Activated naive CD4-positive, alpha-beta T cell treated with anti-CD3 and anti-CD28 coated beads, Interleukin-2, amount 50 U/mL, for 24 hours (primary cell): Measurements from ENCODE around the gene PTX4.

Source experiments
- H3K27ac Mint-ChIP-seq: one replicate; pipeline ENCODE4 v1.8.0; 2021; ENCODE audit warnings: mild to moderate bottlenecking, mixed read lengths
- H3K27me3 Mint-ChIP-seq: one replicate; pipeline ENCODE4 v1.8.0; 2021; ENCODE audit warnings: mixed read lengths
- H3K36me3 Mint-ChIP-seq: one replicate; pipeline ENCODE4 v1.8.0; 2021; ENCODE audit warnings: mixed read lengths
- H3K4me1 Mint-ChIP-seq: one replicate; pipeline ENCODE4 v1.8.0; 2021; ENCODE audit warnings: mixed read lengths
- H3K4me3 Mint-ChIP-seq: one replicate; pipeline ENCODE4 v1.8.0; 2021; ENCODE audit warnings: mild to moderate bottlenecking, mixed read lengths
- H3K9me3 Mint-ChIP-seq: one replicate; pipeline ENCODE4 v1.8.0; 2021; ENCODE audit warnings: mixed read lengths

PTX4 gene

GRCh38 chr16:1465567-1465915, 23.2 kb downstream of the PTX4 start:
- Mint-ChIP-seq H3K36me3 (peaks cover 3% of the 10 kb centered on the region), H3K4me1 (peaks cover 14% of the 10 kb centered on the region), H3K27me3 (no peaks in the 10 kb centered on the region), H3K4me3 (no peak overlapping the region), H3K9me3 (no peaks in the 10 kb centered on the region), H3K27ac (no peak overlapping the region)

DNA sequence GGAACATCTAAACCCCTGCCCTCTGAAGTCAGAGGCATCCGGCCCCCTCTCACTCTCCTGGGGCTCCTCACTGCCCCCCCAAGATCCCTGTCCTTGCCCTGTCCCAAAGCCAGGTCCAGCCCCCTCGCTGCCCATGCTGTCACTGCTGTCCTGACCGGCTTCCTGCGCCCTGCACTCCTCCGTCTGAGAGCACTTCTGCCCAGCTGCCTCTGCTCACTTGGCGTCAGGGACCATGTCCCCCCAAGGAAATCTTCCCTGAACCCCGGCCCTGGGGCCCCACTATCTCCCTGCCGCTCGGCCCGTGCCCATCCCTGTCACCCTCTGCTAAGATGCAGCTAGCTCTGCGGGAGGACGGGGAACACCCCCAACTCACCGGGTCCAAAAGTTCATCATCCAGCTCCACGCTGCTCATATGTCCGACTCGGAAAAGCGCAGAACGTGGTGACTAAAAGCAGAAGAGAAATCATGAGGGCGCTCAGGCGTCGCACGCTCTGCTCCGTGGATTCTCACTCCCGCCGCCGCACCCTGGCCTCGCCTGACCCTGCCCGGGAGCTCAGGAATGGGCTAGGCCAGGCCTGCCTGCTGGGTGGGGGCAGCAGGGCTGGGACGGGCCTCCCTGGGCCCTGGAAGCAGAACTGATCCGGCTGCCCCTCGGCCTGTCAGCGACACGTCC, 23.7 kb downstream of the PTX4 start:
- Mint-ChIP-seq H3K4me1 (peaks cover 10% of the 10 kb centered on the region), H3K27me3 (no peaks in the 10 kb centered on the region), H3K27ac (no peak overlapping the region)

DNA sequence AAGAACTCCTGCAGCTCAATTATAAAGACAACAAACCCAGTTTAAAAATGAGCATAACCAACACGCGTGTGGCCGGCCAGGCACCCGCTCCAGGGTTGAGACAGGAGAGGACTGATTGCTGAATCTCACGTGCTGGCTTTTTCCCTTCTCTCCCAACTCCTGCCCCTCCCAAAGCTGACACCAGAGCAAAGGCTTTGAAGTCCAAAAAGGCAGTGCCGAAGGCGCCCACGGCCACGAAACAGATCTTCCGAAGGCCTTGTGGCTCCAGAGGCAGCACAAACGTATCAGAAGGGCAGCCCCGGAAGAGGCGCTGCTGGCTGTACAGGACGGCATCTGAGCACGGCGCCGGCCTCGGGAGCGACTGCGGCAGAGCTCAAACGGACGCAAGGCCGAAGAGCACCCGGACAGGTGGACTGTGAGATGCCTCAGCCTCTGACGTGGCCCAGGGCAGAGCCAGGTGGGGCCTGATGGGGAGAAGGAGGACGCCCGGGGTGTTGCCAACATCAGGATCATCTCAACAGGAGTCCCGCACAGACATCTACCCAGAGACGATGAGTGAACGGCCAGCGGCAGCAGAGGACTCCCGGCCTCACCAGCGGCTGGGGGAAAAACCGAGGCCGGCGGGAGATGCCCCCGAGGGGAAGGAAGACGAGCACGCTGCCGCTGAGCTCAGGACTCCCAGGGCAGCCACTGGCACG, 24.4 kb downstream of the PTX4 start:
- Mint-ChIP-seq H3K9me3 (no peaks in the 10 kb centered on the region), H3K4me1 (peaks cover 4% of the 10 kb centered on the region), H3K36me3 (peaks cover 2% of the 10 kb centered on the region), H3K27me3 (no peaks in the 10 kb centered on the region), H3K27ac (no peak overlapping the region), H3K4me3 (no peak overlapping the region)

More for the DNA sequence above, 23.7 kb downstream of the PTX4 start:
- Mint-ChIP-seq H3K36me3 (peaks cover 3% of the 10 kb centered on the region), H3K4me3 (no peak overlapping the region), H3K9me3 (no peaks in the 10 kb centered on the region)

DNA sequence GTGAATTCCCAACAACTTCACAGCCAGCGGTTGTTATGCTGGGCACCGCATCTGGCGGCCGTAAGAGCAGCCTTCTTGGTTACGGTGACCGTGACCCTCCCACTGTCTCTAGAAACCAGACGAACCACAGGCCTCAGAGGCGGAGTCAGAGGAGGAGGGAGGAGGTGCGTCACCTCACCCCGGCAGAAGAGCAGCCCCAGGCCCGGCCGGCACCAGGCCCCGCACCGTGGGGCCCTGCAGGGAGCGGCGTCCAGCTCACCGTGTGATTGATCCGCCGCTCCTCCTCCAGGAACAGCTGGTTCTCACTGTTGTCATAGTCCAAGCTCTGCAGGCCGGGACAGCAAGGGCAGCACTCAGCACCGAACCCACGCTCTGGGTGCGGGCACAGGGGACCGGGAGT, 27.6 kb downstream of the PTX4 start:
- Mint-ChIP-seq H3K4me3 (no peak overlapping the region), H3K36me3 (peaks cover 2% of the 10 kb centered on the region), H3K4me1 (no peaks in the 10 kb centered on the region), H3K27me3 (no peaks in the 10 kb centered on the region), H3K27ac (no peak overlapping the region), H3K9me3 (no peaks in the 10 kb centered on the region)

DNA sequence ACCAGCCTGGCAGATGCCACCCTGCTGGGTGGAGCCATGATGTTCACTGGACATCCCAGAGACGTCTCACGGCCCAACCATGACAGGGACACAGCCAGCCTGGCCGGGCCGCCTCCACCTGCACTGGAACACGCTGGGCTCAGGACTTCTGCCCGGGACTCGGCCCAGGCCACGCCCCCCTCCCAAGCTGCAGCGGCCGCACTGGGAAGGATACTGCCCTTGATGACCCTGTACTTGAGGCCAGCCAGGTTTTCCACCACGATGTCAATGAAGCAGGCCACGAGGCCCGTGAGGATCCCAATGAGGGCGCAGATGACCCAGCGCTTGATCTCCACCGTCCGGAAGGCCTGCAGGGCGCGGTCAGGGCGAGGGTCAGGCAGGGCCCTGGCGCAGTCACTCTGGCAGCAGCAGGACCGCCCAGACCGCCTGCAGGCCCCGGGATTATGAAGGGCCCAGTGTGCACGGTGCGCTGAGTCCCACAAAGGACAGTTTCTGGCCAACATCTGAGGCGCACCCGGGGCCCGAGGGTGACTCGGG, 28.1 kb downstream of the PTX4 start:
- Mint-ChIP-seq H3K36me3 (peaks cover 2% of the 10 kb centered on the region), H3K27ac (no peak overlapping the region)

DNA sequence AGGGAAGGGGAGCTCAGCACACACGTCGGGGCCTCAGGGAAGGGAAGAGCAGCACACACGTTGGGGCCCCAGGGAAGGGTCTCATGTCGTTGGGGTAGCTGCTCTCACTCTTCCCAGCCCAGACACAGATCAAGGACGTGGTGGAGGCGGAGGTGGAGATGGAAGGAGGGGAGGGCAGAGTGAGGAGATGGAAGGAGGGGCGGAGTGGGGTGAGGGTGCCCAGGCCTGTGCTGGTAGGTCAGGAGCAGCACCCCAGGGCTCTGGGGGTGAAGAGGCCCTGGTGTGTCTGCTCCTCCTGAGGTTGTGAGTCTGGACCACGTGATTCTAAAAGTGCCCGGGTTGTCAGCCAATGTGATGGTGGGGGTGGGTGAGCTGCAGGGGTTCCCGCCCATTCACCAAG, 28.8 kb downstream of the PTX4 start:
- Mint-ChIP-seq H3K27me3 (no peaks in the 10 kb centered on the region), H3K4me3 (no peak overlapping the region), H3K36me3 (peaks cover 2% of the 10 kb centered on the region), H3K27ac (no peak overlapping the region), H3K9me3 (no peaks in the 10 kb centered on the region), H3K4me1 (no peaks in the 10 kb centered on the region)

More for the DNA sequence above, 28.1 kb downstream of the PTX4 start:
- no peaks in the 10 kb centered on the region for H3K9me3 Mint-ChIP-seq
- no peaks in the 10 kb centered on the region for H3K27me3 Mint-ChIP-seq
- H3K4me3 Mint-ChIP-seq, result no peak overlapping the region
- H3K4me1 Mint-ChIP-seq, result no peaks in the 10 kb centered on the region

GRCh38 chr16:1458977-1459341, 29.8 kb downstream of the PTX4 start:
- H3K9me3 Mint-ChIP-seq, result no peaks in the 10 kb centered on the region
- H3K27me3 Mint-ChIP-seq, result no peaks in the 10 kb centered on the region
- H3K4me1 Mint-ChIP-seq, result no peaks in the 10 kb centered on the region
- H3K4me3 Mint-ChIP-seq, result no peak overlapping the region
- no peak overlapping the region for H3K27ac Mint-ChIP-seq
- peaks cover 2% of the 10 kb centered on the region for H3K36me3 Mint-ChIP-seq

DNA sequence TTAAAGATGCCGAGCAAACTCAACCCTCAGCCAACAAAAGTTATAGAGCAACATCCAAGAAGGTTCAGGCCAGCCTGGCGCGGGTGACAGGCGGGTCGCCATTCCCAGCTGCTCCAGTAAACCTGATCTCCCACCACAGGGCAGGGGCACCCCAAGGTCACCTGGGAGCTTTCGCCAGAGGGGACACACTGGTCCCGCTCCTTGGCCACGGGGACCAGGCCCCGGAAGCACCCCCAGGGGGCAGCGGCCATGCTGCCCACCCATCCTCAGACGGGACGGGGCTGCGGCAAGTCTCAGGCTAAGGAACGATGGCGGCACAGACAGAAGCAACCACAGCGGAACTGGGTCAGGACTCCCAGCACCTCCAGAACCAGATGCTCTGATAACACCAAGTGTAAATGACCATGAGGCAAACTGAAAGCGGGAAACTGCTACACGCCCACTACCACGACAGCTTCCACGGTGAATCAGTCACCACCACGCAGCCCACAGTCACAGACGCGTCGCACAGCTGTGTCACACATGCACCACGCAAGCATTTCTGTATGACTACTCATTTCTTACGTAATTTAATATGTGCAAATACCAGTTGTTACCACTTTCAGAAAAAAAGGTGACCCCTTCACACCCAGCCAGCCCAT, 30.3 kb downstream of the PTX4 start:
- Mint-ChIP-seq H3K4me1 (no peaks in the 10 kb centered on the region), H3K27me3 (no peaks in the 10 kb centered on the region), H3K36me3 (peaks cover 2% of the 10 kb centered on the region), H3K4me3 (no peak overlapping the region), H3K9me3 (no peaks in the 10 kb centered on the region), H3K27ac (no peak overlapping the region)

DNA sequence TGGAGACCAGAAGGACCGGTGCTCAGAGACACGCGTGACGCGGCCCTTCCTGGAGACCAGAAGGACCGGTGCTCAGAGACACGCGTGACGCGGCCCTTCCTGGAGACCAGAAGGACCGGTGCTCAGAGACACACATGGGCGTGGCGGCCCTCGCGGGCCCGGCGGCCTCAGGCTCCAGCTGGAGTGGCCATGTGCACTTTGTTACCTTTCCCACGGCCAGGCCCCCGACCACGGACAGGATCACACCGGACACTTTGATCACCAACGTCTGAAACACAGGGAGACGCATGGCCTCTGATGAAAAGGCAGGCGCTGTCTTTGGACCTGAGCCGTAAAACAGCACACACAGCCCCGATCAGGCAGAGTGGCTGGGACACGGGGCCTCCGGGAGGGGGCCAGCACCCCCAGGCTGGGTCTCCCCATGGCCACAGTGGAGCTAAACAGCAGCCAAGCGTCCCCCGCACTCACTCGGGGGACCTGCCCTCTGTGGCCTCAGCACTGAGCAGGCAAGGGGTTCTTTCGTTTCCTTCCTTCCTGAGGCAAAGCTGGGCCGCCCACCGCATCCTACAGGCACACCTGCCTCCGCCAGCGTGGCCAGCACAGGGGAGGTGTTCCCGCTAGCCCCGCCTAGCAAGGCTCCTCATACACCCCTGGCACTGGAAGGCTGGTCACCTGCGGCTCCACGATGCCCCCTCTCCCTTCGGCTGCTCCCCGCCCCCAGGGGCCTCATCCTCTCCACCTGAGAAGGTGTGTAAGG, 31.1 kb downstream of the PTX4 start:
- H3K4me1 Mint-ChIP-seq, result no peaks in the 10 kb centered on the region
- H3K9me3 Mint-ChIP-seq, result no peaks in the 10 kb centered on the region
- peaks cover 2% of the 10 kb centered on the region for H3K36me3 Mint-ChIP-seq
- no peak overlapping the region for H3K4me3 Mint-ChIP-seq
- H3K27me3 Mint-ChIP-seq, result no peaks in the 10 kb centered on the region
- no peak overlapping the region for H3K27ac Mint-ChIP-seq

DNA sequence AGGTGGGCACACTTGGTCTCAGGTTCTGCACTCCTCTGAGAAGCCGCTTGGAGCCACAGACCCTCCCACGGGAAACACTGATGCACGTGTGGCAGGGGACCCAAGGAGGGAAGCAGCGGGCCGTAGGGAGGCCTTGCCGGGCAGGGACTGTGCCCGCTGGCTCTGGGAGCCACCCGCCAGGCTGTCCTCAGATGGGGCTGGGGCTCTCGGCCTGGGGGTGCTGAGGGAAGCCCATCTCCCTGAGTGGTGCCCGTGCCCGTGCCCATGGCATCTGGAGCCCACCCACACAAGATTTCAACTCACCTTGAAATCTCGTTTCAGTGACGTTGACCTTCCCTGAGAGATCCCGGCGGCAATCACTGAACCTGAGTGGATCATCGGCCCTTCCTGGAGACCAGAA, 31.8 kb downstream of the PTX4 start:
- Mint-ChIP-seq H3K9me3 (no peaks in the 10 kb centered on the region), H3K27me3 (no peaks in the 10 kb centered on the region), H3K36me3 (no peaks in the 10 kb centered on the region), H3K4me3 (no peak overlapping the region), H3K4me1 (no peaks in the 10 kb centered on the region), H3K27ac (no peak overlapping the region)

DNA sequence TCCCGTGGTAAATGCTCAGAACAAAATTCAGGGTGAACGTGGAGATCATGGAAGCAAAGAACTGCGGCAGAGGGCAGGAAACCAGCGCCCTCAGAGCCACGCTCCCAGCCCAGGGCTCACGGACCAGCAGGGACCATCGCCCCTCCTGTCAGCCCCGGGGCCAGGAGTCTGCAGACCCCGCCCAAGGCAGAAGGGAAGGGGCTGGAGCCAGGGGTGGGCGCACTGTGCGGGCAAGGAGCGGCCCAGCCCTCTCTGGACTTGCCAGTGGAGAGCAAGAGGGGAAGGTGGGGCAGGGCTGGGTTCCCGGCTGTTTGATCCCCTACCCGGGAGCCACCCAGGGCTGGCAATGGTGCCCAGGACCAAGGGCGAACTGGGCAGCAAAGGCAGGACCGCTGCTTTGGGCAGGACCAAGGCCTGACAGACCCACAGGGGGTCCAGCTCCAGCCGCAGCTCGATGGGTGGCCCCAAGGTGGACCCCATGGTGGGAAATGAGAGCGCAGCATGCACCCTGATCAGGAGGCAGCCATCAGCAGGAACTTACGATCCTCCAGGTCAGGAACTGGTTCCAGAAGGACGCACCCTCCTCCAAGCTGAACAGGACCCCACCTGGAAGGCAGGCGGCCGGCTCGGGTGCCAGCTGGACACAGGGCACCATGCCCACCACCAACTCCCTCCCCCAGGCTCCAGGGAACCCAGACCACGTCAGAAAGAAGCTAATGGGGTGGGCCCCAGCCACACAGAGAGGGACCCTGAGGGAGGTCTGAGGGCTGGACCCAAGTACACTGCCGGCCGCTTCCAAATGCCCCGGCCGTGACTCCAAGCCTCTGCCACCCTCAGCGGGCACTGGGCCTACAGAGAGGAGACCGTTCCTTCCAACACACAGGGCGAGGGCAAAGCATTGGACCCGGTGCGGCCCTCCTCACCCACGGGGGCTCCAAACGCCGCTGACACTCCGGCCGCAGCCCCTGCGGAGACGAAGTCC, 33.3 kb downstream of the PTX4 start:
- Mint-ChIP-seq H3K27ac (no peak overlapping the region), H3K4me3 (no peak overlapping the region), H3K36me3 (no peaks in the 10 kb centered on the region), H3K4me1 (no peaks in the 10 kb centered on the region), H3K9me3 (no peaks in the 10 kb centered on the region), H3K27me3 (no peaks in the 10 kb centered on the region)

DNA sequence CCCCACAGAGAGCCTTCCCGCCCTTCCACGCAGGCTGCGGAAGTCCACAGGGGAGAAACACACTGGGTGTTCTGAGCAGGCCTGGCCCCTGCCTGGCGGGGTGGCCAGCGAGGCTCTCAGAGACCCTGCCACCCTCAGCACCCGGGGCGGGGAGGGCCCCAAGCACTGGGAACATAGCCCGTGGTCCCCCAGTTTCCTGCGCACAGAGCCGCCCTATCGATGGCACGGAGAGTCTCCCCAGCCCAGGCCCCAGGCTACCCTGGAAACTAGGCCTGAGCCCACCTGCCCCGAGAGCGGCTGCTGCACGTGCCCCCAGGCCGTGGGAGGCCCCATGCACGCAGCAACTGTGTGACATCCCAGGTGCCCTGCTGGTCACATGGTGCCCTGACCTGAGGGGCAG, 34.2 kb downstream of the PTX4 start:
- H3K36me3 Mint-ChIP-seq, result no peaks in the 10 kb centered on the region
- H3K9me3 Mint-ChIP-seq, result no peaks in the 10 kb centered on the region
- no peak overlapping the region for H3K27ac Mint-ChIP-seq
- H3K27me3 Mint-ChIP-seq, result no peaks in the 10 kb centered on the region
- H3K4me1 Mint-ChIP-seq, result no peaks in the 10 kb centered on the region
- H3K4me3 Mint-ChIP-seq, result no peak overlapping the region

DNA sequence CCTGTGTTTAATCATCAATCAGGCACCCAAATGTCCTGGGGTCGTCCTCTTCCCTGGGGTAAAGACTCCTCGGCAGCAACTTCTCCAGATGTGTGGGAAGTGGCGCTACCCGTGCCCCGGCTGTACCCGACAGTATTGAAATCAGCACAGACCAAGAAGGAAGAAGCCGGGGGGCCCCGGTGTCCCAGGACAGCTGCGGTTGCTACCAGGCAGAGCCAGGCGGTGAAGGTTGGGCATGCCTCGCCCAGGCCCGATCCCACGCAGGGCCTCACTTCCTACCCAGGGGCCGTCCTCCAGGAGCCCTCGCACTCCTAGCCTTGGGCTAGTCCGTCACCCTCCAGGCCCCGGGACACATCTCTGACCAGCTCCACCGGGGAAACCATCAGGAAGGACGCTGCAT, 35.4 kb downstream of the PTX4 start:
- Mint-ChIP-seq H3K27ac (no peak overlapping the region), H3K4me3 (no peak overlapping the region), H3K4me1 (no peaks in the 10 kb centered on the region), H3K36me3 (no peaks in the 10 kb centered on the region), H3K27me3 (no peaks in the 10 kb centered on the region), H3K9me3 (no peaks in the 10 kb centered on the region)

DNA sequence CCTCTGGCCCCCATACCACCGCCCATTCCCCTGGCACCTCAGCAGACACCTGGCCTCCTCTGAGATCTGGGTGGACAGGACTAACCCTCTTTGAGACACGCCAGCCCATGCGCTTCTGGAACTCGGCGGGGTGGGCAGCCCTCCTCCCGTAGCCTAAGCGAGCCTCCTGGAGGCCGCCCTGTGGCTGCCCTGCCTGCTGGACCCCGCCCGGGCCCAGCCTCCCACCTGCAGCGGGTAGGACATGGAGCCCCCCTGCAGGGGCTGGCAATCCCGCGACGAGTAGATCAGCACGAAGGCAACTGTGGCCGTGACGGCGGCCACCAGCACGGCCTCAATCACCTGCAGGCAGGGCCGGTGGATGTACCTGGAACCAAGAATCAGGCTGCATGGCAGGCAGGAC, 36.2 kb downstream of the PTX4 start:
- no peaks in the 10 kb centered on the region for H3K4me1 Mint-ChIP-seq
- no peaks in the 10 kb centered on the region for H3K27me3 Mint-ChIP-seq
- no peak overlapping the region for H3K27ac Mint-ChIP-seq
- H3K9me3 Mint-ChIP-seq, result no peaks in the 10 kb centered on the region
- no peak overlapping the region for H3K4me3 Mint-ChIP-seq
- H3K36me3 Mint-ChIP-seq, result no peaks in the 10 kb centered on the region
